SKM-1 (cell line): ENCODE results near the gene STARD13.

Experiments used
- DNase-seq: peaks from one replicate; lab custom pipeline; 2025; ENCODE audit not compliant: unreplicated experiment; lab: John Stamatoyannopoulos, UW

STARD13 gene

DNA sequence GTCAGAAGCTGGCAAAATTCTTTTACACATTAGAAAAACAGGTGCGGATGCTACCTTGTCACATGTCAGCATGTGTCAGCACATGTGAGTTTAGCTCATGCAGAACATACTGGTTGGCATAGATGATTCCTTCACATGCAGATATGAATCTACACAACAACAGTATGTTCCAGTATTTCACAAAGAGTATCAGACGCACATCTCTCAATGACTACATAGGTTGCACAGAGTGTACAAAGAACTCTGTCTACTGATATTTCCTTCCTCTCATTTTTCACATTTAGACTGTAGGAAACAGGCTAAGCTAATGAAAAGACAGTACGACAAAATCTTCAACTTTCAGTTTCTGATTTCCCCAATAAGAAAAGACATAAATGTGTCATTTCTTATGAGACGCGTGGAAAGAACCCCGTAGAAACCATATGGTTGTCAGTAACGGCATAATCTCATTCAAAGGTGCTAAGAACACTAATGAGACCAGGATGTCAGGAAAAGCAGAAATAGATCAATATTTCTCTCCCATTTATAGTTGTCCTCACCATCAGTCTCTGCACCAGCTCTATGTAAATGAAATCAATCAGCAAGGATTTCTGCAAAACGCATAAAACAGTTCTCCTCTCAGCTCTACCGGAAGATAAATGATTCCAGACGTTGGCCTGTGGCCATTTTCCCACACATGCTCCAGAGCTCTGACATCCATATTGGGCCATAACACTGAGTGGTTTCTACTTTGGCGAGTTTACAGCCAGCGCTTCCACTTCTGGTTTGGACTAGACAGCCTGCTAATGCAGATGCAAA, 81.2 kb downstream of the STARD13 start:
- no peak for DNase-seq

DNA sequence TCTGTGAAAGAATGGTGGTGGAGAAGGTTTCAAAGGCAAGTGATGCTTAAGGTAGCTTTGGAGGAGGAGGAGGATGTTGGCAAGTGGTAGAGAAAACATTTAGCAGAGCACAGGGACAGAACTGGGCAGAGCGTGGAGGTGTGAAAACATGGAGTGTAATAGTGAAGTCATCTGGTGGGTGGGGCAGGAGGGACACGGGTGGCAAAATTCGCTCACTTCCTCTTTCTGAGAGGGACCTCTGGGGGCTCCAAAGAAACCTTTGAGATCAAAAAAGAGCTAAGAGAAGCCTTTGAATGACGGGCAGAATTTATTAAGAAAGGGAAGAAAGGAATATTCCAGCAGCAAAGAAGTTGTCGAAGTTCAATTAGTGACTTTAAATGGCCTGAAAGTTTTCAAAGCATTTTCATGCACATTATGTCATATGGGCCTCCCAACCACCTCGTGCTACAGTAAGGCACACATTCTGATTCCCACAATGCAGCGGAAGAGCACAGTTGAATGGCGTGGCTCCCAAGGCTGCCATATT, 82.8 kb downstream of the STARD13 start:
- no peak for DNase-seq

DNA sequence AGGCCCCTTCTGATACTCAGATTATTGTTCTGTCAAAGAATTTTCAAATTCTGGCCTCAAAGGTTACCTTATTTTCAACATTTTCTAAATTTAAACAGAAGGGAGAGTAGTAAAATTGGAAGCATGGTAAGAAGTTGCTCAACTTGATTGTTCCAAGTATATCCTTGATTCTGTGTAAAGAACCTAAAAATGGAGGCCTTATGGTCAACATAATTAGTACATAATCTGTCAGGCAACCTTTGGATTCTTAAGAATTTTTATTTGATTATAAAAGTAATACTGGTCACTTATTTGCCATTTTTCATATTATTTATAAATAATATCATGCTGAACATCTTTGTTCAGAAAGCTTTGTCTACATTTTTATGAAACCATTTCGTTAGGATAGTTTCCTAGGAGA, 83.9 kb downstream of the STARD13 start:
- no peak for DNase-seq

DNA sequence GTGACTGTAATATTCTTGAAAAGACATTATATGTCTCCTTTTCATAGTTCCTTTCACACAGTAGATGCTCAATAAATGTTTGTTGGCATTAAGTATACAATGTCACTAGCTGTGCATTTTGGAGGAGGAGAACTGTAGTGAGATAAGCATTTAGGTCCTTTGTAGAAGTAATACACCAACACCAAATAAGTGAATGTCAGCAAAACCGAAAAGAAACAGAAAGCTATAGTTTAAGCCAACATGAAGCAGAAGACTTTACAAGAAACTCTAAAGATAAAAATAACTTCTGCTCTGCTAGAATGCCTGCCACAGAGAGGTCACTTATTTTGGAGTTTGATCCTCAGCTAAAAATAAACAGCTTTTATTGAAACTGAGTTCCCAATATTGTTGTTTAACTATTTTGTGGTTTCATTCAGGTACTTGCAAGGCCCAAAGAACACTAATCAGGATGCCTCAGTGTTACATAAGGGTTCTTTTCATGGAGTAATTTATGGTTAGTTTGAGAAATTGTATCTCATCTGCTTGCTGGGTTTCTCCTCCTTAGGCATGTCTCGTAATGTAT, 86.2 kb downstream of the STARD13 start:
- no peak for DNase-seq

DNA sequence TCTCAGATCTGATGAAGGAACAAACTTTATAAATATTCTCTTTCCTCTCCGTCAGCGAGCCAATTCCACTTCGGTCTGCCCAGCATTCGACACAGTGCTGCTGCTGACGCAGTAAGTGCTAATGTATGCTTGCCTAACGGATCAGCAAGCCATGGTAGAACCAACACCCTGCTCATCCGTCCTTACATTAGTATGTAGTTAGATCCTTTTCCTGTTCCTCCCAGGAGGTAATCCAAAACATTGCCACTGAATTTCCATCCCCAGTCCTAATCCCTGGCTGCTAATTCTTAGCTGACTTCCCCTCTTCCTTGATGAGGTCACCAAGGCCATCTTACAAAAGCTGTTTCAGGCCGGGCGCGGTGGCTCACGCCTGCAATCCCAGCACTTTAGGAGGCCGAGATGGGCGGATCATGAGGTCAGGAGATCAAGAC, 88.0 kb downstream of the STARD13 start:
- DNase-seq: no peak

DNA sequence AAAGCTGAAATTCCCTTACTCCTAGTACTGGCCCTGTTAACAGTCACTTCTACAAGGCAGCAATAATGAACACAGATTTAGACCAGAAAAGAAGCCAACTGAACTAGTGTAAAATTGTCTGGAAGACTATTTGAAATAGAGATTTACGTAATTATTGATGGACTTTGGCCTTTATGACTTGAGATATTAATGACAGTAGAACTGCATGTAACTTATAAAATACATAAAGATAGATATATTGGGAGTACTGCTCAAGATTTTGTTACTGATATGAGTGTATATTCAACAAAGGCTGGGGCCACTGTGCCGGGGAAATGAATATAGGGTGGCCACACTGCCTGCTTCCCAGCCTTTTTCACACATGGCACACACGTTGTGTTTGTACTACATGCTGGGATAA, 88.8 kb downstream of the STARD13 start:
- DNase-seq: no peak

DNA sequence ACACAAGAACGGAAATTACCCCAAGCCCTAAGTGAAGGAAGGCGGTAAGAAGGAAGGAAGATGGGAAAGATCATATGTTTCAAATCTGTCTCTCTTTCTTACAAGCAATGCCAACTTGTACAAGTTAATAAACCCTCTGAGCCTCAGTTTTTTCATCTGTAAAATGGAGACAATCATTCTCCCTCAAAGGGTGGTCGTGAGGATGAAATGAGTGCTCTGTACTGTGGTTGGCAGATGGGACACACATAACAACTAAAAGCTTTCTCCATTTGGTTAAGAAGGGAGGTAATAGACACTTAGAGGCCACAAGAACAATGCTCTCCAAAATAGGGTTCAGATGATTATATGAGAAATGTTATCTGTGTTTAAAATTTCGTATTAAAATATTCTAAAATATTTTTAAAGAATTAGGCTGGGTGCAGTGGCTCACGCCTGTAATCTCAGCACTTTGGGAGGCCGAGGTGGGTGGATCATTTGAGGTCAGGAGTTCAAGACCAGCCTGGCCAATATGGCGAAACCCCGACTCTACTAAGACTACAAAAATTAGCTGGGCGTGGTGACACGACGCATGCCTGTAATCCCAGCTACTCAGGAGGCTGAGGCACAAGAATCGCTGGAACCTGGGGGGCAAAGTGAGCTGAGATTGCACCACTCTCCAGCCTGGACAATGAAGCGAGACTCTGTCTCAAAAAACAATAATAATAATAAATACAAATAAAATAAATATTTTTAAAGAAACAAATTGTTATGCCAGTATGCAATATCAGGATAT, 89.7 kb downstream of the STARD13 start:
- no peak for DNase-seq

DNA sequence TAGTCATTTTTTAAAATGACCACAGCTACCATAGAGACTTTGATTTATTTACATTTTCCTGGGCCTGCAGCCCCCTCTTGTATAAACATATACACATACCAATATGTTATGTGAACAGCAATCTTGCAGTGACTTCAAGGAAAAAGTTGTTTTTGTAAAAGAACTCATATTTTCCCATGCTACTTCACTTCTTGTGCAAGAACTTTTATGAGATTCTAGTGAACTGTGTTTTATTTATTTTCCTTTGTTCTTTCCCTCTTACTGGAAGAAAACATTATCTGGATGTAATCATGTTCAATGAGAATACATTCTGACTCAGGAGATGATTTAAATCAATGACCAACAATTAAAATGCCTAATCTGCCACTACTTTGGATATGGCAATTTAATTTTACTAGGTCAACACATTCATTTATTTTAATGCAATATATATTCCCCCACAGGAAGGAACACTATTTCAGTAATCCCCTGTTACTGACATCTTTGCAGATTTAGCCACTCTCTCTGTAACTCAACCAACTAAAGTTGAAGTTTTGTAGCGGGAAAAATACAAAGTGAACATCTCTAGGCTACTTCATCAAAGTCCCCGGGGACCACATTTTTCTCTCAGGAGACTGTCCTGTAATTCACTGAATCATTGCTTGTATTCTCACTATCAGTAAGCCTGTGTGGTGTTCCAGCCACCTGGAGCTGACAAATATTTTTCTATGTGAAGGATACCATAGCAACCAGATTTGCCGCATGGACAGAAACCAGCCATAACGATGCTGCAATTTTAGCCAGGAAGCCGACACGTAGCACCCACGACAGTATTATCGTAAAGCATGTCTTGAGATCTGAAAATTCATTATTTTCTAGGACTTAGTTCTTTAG, 90.5 kb downstream of the STARD13 start:
- no peak for DNase-seq

DNA sequence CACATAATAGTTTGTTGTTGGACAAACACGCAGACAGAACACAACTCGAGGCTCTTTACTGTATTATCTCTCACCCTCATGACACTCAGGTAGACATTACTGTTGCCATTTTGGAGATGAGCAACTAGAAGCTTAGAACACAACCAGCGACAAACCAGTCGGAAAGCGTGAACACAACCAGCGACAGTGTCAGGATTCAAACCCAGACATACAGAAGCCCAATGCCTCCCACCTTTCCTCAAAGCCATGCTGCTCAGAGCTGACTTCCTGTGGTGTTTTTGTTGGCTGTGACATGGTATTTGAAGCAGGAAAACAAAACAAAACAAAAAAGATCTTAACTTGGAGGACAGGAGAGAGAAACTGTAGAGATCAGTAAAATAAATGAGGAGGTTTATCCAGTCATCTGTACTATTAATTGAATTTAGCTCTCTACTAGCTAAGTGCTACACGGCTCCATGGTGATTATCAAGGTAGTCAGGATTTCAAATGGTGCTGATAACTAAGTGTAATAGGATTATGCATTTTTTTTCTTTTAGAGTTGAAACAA, 92.1 kb downstream of the STARD13 start:
- DNase-seq: no peak

DNA sequence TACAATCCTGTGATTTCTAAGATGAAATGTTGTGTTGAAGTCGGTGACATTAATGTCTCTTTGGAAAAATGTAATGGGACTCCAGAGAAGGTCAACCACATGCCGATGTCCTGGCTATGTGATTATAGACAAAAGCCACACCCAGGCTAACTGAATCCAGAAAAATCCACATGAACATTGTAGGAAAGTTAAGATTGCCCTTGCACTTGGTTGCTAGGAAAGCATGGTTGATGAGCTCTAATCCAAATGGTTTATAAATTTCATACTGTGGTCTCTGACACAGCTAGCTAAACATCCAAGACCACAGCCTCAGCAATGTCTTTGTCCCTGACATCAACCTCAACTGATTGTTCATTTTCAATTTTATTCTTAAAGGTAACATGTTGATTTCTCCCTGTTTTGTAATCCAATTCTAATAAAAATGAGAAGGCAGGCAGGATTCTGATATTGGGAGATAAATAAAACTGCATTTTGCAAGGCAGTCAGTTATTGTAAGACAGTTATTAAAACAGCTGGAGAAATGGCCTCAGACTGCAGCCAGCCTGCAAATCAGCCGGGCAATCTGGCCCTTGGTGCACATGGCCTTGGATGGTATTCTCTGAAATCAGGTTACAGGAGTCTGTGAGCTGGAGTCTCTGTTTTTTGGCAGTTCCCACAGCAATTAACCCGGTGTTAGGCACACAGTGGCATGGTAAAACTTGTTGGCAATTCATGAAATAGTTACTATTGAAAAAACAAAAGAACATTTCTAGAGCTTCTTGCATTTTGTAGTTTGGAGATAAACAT, 93.9 kb downstream of the STARD13 start:
- no peak for DNase-seq

DNA sequence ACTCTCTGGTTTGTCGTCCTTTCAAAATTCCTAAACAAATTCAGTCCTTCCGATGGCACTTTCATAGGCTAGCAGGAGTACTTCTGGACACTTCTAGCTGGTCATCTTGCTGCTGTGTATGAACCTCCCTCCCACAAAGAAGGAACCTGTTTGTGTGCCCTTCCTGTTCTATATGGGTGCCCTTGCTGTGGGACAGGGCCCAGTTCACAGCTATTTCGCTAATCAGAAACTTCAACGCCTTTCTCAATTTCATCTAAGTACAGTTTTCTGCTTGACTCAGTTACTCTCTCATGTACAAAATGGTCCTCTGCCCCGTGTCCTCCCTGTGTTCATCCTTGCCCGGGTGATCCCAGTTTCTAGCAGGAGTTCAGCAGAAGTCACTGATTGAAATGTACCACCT, 96.1 kb downstream of the STARD13 start:
- DNase-seq: no peak

DNA sequence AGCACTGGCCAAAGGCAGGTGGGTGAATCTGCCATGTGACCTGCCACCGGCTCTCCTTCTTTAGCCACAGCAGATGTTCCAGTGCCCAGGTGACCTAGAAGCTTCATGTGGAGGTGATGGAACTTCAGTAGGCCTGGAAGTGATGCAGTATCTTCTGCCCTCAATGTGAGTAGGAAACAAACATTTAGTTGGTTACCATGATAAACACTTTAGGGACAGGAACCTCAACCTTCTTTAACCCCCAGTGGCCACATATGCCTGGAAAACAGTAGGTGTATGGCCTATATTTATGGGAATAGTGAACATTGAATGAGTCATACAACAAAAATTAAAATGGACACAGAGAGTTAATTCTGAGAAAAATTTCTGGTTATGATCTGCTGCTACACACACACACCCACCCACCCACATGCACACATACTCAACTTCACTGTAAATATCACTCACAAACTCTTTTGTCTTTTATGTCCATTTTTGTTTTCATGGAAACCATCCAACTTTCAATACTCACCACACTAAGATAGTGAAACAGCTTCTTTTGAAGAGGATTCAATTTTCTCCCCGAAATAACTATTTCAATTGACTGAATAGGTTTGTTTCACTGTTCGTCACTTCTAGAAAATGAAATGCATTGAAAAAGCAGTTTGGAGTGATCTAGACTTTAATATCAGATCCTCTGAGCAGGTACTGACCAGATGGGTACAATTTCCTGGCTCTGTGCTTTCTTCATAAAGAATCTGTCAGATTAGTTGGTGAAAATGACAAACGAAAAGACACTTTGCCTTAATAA, 97.3 kb downstream of the STARD13 start:
- DNase-seq: no peak

DNA sequence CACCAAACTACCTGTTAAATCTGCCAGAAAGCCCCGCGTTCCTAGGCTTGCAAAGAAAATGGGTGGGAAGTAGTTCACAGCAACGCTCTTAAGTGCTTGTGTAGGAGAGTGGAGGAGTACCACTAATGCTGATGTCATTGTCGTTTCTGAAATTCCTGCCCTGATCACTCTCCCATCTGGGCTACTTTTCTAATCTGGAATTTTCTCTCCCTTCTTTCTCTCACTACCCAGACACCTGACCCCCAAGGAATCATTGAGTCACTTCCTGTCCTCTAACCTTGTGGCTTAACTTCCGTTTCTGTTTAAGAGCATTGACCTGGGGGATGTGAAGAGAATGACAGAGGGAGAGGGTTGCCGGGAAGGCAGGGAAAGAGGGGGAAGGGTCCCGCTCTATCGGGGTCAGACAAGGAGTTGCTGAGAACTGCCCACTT, 98.7 kb downstream of the STARD13 start:
- DNase-seq: no peak

DNA sequence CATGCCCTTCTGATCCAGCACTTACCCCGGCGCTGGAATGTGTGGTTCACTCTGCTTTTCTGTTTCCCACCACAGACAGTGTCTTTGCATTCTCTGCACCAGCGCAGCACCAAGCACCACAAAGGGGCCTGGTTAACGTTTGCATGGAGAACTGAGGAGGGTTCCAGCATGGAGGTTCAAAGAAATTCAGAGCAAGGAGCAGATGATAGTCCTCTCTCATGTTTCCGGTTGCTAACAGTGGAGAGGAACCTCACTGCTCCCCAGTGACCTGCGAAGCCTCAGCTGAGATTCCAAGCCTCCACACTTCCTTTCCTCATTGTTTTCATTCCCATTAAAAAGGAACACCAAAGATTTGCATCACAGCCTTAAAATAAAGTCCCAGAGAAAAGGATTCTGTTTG, 99.7 kb downstream of the STARD13 start:
- no peak for DNase-seq

DNA sequence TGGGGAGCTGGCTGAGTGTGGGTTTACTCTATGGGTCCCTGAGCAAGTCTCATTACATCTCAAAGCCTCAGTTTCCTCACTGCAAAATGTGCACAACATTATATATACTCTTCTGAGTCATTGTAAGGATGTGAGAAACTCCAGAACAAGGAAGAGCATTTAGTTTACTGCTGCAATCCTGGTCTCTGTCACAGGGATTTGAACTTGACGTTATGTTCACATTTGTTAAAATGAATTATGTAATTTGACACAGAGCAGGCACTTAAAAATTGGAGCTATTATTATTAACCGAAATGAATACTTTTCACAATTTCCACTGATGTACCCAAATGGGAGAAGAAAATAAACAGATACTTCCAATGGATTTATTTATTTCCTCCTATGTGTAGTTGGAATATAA, 101.0 kb downstream of the STARD13 start:
- DNase-seq: no peak

DNA sequence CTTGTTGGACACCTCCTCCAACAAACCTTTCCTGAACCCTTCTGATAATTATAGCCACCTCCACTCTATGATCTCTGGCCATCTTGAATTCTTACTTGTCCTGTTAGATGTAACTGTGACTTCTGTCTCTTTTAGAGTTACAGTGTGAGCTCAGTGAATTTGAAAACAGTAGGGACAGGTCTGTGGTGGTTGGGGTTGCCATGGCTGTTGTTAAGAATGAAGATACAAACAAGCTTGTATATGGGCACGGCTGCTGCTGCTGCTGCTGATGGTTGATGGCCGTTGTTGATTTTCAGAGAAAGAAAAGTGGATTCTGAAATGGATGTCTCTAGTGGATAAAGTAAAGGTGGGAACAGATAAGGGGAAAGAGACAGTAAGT, 101.5 kb downstream of the STARD13 start:
- DNase-seq: no peak

DNA sequence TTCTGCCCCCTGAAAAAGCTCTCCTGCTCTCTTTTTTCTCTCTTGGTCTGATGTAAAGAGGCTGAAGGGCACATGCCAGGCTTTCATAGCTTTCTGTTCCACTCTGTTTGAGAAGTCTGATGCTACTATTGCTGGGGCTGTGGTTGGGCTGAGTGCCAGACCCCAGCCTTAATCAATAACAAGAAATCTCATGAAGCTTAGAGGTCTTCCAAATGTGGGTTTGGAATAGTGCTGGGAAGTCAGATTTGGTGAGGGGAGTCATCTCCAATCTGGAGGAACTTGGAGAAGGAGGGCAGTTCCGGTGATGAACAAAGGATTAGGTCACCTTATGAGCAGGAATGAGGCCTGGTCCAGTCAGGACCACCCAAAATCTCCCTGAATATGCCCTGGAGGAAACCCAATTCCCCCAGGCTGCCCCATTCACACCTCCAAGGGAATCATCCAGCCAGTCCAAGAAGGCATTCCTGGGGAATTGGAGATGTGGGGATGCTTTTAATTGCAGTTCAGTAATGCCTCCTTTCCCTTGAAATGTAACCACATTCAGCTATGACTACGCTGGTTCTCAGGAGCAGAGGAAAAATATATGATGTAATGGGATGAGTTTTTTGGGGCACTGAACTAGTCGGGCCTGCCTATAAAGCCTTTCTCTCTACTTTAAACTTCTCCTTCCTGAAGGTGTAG, 102.0 kb downstream of the STARD13 start:
- no peak for DNase-seq

DNA sequence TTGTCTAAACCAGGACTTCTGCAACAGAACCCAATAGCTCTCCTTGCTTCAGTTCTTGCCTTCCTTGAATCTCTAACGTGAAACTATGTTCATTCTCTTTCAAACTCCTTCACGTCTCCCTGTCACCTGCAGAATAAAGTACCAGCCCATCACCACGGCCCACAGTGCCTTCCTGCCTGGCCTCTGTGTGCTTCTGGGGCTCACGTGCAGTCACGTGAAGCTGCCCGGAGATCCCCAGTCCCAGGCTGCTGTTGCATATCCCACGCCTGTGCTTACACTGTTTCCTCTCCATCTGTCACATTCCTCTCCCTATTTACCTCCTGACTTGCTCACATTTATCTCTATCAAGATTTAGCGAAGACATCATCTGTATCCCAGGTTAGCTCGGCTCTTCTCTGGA, 102.8 kb downstream of the STARD13 start:
- no peak for DNase-seq

DNA sequence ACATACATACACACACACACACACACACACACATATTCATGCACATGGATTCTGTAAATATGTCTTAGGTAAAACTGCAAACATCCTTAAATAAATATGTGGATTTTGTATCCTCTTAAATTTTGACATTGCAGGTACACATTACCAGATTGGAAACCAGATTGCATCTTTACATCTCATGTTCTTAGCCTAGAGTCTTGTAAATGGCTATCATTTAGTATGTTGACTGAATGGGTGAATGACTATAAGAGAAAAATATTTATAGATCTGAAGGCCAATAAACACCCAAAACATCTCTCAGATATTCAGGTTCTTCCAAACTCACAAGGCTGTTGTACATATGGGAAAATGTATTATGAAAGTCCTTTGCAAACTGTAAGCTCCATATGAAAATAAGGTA, 104.3 kb downstream of the STARD13 start:
- DNase-seq: no peak
